GM19193 (cell line): ENCODE data around the gene PPIE.
A peak's percentile ranks its signal among the peaks of the same experiment; 100 is the strongest.

Experiments
- POLR2A ChIP-seq: IDR thresholded peaks from 4 replicates; pipeline ENCODE4 v1.6.1; 2011; ENCODE audit not compliant: insufficient read depth, insufficient read length; ENCODE audit errors: extremely low read depth

The PPIE gene

DNA sequence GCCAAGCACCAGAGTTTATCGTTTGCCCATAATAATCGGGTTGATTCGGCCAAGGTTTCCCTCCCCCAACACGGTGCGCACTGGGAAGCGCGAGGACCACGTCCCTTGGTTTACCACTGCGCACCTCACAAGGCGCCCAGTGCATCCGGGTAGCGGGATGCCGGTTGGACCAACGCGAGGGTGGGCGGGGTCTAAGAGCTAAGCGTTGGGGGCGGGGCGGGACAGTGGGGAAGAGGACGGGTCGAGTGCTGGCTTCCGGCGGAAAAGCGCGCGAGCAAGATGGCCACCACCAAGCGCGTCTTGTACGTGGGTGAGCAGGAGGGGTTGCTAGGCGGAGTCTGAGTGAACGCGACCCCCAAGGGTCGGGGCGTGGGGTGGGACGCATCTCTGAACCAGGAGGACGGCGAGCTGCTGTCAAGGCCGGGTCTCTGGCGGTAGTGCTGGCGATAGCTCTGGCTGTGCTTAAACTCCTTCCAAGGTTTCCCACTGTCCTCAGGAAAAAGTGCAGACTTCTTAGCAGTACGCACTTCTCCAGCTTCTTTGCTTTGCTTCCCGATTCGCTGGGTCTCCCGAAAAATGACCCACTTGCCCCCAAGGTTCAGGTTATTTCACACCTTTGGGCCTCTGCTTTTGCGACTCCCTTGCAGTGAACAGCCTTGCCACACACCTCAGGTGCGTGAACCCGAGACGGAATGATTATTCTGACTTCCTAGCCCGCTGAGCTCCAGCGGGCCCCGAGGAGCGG lies at the start of gene PPIE:
TSS of gene PPIE (plus strand) at position 261 of the 745 bp plus-strand sequence. CDS start at position 280, 19 bp downstream.
- peak; percentile 93 for TF ChIP-seq POLR2A

DNA sequence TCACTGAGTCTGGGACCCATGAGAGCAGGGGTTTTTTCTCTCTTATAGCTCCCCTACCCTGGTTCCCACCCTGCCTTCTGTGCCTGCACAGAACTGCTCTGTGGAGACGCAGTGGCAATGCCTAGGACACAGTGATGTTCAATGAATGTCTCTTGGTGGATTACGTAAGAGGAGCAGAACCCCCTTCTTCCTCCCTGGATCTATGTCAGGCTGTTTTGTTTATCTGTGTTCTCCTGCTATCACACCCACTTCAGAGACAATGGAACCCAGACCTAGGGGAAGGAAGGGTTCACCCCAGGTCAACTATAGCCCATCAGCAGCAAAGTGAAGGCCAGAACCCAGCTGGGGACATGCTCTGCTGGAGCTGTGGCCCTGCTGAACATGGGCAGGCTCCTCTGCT lies 49.5 kb upstream of the PPIE start:
- no peak for TF ChIP-seq POLR2A

DNA sequence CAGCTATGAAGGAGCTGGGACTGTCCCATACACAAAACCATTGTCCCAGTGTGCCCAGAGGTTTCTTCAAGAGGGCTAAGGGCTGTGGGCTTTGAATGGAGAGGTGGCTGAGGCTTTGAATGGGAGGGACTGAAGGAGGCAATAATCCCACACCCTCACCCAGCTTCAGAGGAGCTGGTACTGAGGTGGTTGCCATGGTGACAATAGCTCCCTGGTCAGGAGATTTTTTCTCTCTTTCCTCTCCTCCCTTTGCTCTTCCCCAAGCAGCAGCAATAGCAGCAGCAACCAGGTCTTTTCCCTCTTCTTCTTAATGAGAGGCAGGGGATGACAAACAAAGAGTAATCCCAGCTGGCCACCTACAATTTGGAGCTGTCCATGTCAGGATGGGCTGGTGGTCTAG lies 49.0 kb upstream of the PPIE start:
- TF ChIP-seq POLR2A, result no peak

DNA sequence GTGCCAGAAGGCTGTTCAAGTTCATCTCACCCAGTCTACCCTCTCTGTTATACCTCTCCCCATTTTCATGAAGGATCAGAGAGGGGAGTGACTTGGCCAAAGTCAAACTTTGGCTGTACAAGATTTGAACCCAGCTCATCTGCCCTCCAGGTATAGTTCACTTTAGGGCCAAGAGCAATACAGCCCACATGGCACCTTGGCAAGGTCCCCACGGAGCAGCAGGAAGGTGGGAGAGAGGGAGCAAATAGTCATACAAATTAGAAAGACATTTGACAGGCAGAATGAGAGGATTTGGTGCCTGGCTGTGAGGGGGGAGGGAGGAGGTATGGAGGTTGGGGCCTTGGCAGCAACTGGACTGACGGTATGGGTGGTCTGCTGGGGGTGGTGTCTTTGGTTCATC lies 48.5 kb upstream of the PPIE start:
- no peak for TF ChIP-seq POLR2A

DNA sequence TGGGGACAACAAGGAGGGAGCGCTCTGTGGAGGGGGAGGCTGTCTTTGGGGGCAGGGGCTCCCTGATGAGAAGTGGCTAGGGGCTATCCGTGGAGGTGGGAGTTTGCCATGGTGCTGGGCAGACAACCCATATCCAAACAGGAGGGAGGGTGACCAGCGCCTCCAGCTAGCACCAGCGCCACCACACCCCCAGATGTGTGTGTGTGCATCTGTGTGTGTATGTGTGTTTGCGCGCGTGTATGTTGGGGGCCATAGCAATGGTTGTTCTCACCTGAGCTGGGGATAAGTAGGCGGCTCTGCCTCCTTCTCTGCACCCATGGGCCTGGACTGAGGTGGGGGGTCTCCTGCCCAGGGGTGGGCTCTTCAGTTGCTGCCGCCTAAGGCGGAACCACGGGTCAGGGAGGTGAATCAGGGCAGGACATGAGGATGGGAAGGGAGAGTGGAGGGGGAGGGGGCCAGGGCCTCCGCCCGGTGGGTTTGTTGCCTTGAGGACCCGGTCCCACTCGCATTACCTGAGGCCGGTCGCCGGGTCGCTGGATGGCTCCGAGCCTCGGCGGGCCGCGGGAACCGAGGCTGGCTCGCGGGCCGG lies 47.8 kb upstream of the PPIE start:
- TF ChIP-seq POLR2A, result no peak

DNA sequence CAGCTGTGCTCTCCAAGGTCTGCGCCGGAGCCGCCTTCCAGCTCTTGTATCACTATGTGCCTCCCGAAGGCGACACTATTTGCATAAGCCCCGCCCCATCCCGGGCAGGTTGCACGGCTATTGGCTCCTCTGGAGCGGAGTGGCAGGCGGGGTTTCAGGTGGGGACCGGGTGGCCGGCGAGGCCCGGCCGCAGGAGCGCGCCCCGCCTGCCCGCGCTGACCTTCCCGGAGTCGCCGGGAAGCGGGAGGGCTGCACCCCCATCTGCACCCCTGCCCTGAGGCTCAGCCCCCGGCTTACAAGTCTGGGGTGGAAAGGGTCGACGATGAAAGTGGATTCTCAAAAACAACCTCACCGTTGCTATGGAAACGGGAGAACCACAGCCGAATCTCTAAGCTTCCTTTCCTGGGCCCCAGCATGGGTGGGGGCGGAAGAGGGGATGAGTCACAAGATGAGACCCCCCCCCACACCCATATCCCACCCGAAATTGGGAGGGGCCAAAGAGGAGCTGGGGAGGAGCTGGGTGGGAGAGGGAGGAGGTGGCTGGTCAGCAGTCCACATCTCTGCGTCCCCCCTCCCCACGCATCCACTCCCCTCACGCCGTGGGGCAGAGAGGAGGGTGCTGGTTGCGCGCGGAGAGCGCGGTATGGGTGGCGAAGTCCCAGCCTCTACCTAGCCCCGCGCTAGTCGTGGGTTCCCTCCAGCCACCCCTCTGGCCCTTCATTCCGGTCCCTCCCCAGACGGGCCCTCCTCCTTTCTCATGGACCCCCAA lies 47.1 kb upstream of the PPIE start, which contains the start of gene HPCAL4:
TSS of gene HPCAL4 (minus strand) at position 51 of the 769 bp plus-strand sequence. CDS start 6,830 bp downstream, outside the sequence.
- TF ChIP-seq POLR2A, result no peak

DNA sequence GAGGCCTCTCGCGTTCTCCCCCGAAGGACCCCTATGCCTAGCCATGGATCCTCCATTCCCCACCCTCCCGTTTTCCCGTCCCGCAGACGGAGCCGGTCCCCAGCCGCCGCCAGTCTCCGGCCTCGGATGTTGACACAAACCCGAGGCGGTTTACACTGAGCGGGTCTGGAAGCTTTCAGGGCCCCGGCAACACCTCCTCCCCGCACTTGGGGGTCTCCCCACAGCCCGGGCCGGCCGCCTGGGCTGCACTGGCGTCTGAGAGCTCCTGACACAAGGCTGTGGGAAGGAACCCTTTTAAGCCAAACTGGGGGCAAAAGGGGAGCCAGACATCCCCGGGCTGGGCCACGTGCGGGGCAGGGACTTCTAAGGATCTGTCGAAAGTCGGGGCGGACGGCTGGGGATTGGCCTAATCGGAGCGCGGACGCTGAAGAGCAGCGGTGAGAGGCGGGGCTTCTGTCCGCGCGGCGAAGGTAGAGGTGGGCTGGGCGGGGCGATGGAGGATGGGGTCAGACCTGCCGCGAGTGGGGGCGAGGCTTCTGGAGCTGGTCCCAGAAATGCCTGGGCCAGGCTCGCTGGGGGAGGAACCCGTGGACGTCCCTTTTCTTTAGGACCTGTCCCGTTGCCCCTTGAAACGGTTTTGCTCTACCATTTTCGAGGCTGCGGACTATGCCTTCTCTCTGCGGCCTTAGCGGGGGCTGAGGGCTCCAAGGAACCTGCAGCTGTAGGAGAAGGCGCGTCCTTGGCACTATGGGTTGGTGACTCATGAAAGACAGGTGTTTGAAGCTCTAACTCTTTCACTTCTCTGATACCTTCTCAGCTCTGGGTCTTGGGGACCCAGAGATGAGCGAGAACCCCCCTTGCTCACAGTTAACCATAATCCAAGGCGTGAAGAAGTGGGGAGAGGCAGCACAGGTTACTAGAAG lies 46.3 kb upstream of the PPIE start:
- TF ChIP-seq POLR2A, result no peak

DNA sequence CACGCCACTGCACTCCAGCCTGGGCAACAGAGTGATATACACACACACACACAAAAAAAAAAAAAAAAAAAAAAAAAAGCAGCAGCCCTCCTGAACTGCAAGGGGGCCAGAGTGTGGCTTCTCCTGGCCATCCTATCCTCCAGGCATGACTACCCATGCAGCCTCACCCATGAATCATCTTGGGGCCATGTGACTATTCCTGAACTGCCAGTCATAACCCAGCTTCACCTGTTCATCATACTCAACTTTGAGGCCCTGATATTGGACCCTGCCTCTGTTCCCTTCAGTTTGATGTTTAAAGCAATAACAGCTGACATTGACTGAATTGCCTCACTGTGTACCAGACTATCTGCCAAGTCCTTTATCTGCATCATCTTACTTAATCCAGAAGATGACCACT lies 44.7 kb upstream of the PPIE start:
- no peak for TF ChIP-seq POLR2A

DNA sequence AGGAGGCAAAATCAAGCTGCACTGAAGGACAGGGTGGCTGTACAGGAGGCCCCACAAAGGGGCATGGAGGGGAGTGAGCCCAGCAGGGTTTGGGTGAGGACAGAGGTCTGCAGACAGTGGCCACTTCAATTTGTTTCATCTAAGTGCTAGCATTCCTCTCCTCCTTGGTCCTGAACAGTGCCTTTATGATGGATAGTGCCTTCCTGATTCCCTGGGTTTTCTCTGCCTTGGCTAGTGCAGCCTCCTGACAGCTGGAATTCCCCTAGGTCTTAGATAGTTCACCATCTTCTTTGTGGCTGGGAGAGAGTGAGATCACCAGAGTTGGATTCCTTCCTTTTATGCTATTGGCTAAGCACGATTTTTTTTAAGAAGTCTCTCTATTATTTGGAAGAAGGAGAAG lies 43.7 kb upstream of the PPIE start:
- no peak for TF ChIP-seq POLR2A

DNA sequence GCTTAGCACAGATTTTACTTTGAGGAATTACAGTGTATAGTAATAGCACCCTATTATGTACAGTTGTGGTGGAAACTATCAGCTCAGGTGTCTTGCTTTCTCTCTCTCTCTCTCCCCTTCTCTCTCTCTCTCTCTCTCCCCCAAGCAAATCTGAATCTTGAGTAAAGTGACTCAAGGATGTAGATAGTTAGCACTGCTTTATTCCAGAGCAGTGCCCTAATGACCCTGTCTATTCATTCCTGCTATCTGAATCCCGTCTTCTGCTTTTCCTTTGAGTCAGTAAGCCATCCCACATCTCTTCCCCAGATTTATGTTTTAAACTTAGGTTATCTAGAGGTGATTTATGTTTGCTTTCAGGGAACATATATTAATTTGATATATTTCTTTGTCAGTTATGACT lies 42.2 kb upstream of the PPIE start:
- no peak for TF ChIP-seq POLR2A

DNA sequence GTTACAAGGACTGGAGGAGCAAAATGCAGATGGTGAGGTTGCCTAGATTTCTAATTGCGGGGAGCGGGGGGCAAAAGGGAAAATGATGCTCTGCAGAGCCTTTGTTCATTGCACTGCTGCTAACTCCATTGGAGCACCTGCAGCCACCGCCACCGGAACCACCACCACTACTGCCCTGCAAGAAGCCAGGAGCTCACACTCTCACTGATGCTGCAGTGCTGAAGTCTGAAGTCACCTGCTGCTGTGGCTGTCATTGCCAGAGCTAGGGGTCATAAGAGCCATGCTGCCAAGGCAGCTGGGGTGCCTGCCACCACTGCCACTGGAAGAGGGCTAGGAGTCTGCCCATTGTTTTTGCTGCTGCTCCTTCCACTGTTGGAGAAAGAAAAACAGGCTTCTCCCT lies 40.1 kb upstream of the PPIE start:
- no peak for TF ChIP-seq POLR2A

DNA sequence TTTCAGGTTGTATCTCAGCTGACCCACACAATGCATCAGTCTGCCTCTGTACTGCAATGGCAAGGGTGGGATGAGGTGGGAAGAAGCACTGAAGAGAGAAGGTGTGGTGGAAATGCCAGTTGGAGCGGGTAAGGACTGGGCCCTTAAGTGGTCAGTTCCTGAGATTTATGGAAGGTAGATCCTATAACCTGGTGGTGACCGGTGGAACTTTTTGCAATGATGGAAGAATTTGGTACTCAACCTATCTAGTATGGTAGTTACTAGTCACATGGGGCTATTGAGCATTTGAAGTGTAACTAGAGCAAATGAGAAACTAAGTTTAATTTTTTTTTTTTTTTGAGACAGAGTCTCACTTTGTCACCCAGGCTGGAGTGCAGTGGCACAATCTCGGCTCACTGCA lies 39.3 kb upstream of the PPIE start:
- TF ChIP-seq POLR2A, result no peak

DNA sequence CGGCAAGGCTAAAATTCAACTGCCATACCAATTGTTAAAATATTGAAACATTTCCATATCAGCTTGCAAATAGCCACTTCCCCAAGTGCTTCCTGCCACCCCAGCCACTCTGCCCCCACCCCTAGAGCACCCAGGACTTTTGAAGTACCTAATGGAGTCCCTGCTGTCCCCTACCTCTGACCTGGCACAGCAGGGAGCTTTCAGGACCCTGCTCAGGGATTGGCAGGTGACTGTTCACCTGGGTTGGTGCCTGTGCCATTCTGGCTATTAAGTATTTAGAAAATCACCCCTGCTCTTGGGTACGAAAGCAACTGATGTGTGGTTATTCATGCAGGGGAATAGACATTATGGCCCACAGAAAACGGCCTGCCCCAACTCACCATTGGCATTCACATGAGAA lies 38.3 kb upstream of the PPIE start:
- no peak for TF ChIP-seq POLR2A

DNA sequence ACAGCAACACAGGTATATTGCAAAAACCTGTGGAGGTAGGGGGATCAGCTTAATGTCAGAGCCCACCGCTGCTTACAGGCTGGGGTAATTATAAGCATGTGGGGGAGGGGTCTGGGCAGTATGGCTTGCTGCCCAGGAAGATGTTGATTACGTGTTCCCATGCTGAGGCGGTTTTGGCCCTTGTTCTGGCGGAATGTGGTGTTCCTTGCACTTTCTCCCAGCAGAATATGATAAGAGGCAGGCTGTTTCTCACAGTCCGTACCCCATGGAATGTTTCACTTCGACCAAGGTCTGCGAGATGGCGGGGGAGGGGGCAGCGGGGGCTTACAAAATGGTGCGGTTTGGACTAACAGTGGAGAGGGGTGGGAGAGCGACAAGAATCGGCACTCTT lies 37.6 kb upstream of the PPIE start:
- no peak for TF ChIP-seq POLR2A

DNA sequence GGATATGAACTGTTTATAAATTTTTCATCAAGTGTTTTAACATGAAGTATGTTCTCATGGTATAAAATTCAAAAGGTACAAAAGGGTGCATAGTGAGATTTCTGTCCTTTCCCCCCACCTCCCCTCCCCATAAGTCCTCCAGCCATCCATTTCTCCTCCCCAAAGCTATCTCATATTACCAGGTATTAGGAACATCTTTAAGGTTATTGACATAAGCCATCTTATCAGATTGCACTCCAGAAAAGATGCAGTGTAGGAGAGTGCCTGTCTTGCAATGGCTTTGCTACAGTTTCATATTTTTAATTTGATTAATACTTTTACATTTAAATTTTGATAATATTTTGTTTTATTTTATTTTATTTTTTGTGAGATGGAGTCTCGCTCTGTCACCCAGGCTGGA lies 33.9 kb upstream of the PPIE start:
- no peak for TF ChIP-seq POLR2A
